HCEC 1CT (cell line): ENCODE measurements around the gene PRAMEF13.
"Not testable (repeated sequence)": the region's sequence is repeated elsewhere in the genome, so short reads cannot be mapped to it uniquely, and the experiment has no call there.

Experiments
- DNase-seq: peaks from one replicate; pipeline ENCODE4 v3.0.0-alpha.2; 2017

The PRAMEF13 gene

GRCh38 chr1:13201309-13201708 is at the start of gene PRAMEF13:
PRAMEF13 (minus strand) TSS chr1:13201409; CDS start chr1:13199589, 1,820 bp downstream.
- not testable (repeated sequence) for DNase-seq

- not testable (repeated sequence) for DNase-seq
These were observed 45.9 kb upstream of the PRAMEF13 start for GRCh38 chr1:13247122-13247521.

GRCh38 chr1:13246554-13246871 is 45.3 kb upstream of the PRAMEF13 start:
- DNase-seq = not testable (repeated sequence)

GRCh38 chr1:13245841-13246553 is 44.8 kb upstream of the PRAMEF13 start:
- not testable (repeated sequence) for DNase-seq

GRCh38 chr1:13243536-13244263 is 42.5 kb upstream of the PRAMEF13 start:
- DNase-seq = not testable (repeated sequence)

GRCh38 chr1:13239633-13240032 is 38.4 kb upstream of the PRAMEF13 start:
- not testable (repeated sequence) for DNase-seq

- not testable (repeated sequence) for DNase-seq
These were observed 36.4 kb upstream of the PRAMEF13 start for GRCh38 chr1:13237572-13237971.

GRCh38 chr1:13234057-13234456 is 32.8 kb upstream of the PRAMEF13 start:
- DNase-seq = not testable (repeated sequence)

GRCh38 chr1:13232056-13232455 is 30.8 kb upstream of the PRAMEF13 start:
- not testable (repeated sequence) for DNase-seq

GRCh38 chr1:13231061-13231750 is 30.0 kb upstream of the PRAMEF13 start:
- DNase-seq = not testable (repeated sequence)

GRCh38 chr1:13230601-13231000 is 29.4 kb upstream of the PRAMEF13 start:
- DNase-seq = not testable (repeated sequence)

- not testable (repeated sequence) for DNase-seq
These were observed 28.9 kb upstream of the PRAMEF13 start for GRCh38 chr1:13230096-13230495.

- DNase-seq = no peak
These were observed 27.2 kb upstream of the PRAMEF13 start for GRCh38 chr1:13228343-13228781.

GRCh38 chr1:13227271-13228055 is 26.3 kb upstream of the PRAMEF13 start:
- not testable (repeated sequence) for DNase-seq

GRCh38 chr1:13225675-13226204 is 24.5 kb upstream of the PRAMEF13 start, which contains the start of gene PRAMEF18:
PRAMEF18 (minus strand) TSS chr1:13226154; CDS start chr1:13226106, 48 bp downstream.
- not testable (repeated sequence) for DNase-seq

GRCh38 chr1:13224480-13225060 is 23.4 kb upstream of the PRAMEF13 start:
- DNase-seq = no peak

- DNase-seq = not testable (repeated sequence)
These were observed 21.6 kb upstream of the PRAMEF13 start for GRCh38 chr1:13222788-13223187.

- DNase-seq = not testable (repeated sequence)
These were observed 18.0 kb upstream of the PRAMEF13 start for GRCh38 chr1:13219203-13219602.

GRCh38 chr1:13216619-13217018 is 15.4 kb upstream of the PRAMEF13 start:
- not testable (repeated sequence) for DNase-seq

GRCh38 chr1:13208712-13209111 is 7.5 kb upstream of the PRAMEF13 start:
- not testable (repeated sequence) for DNase-seq

GRCh38 chr1:13171548-13171947 is 29.7 kb downstream of the PRAMEF13 start, which contains the start of gene PRAMEF9:
PRAMEF9 (plus strand) TSS chr1:13171848; CDS start chr1:13175281, 3,433 bp downstream.
- not testable (repeated sequence) for DNase-seq

- not testable (repeated sequence) for DNase-seq
These were observed 35.7 kb downstream of the PRAMEF13 start, which contains the start of gene HNRNPCL4 for GRCh38 chr1:13165531-13165930. HNRNPCL4 (minus strand) TSS chr1:13165631; CDS start chr1:13165467, 164 bp downstream.
